CD4-positive, alpha-beta memory T cell (primary cell): Measurements from ENCODE around the gene ZDHHC5. TPM values are rescaled to one million over a fixed set of nuclear protein-coding genes. Genes with fewer than 3 reads are reported as not detected.

Experiments used
- CTCF ChIA-PET: fragments of 350-600 bp; sonication (Branson Sonifier 250); formaldehyde crosslinking; loops from one replicate; lab custom pipeline; 2021; ENCODE audit warnings: inconsistent platforms; ENCODE audit not compliant: partially characterized antibody; lab: Charles Lee
- POLR2A ChIA-PET: fragments of 350-600 bp; sonication (Branson Sonifier 250); formaldehyde crosslinking; loops from one replicate; lab custom pipeline; 2021; ENCODE audit not compliant: partially characterized antibody; lab: Charles Lee
- DNase-seq, 5 donors: peaks; one replicate each; pipeline versions ENCODE4 v3.0.0 to v3.0.0-alpha.2; 2020 to 2022; ENCODE audit warnings: mixed read lengths in 1 of 5
- H3K27ac ChIP-seq: one replicate; pipeline ENCODE4 v1.7.0; 2013; ENCODE audit warnings: low read depth, low read length
- H3K27me3 ChIP-seq: 2 replicates; pipeline ENCODE4 v1.7.0; 2013; ENCODE audit warnings: mild to moderate bottlenecking, low read length, moderate library complexity; ENCODE audit not compliant: insufficient read depth
- H3K36me3 ChIP-seq: 2 replicates; pipeline ENCODE4 v1.7.0; 2013; ENCODE audit warnings: mild to moderate bottlenecking, low read length, moderate library complexity; ENCODE audit not compliant: insufficient read depth
- H3K4me1 ChIP-seq: 2 replicates; pipeline ENCODE4 v1.7.0; 2013; ENCODE audit warnings: mild to moderate bottlenecking, low read length, moderate library complexity; ENCODE audit not compliant: insufficient read depth
- H3K4me3 ChIP-seq, 2 donors: one replicate each; pipeline ENCODE4 v1.7.0; 2013; ENCODE audit warnings: low read length in 2 of 2, mild to moderate bottlenecking in 1 of 2
- H3K9me3 ChIP-seq, 2 donors: one replicate each; pipeline ENCODE4 v1.7.0; 2013; ENCODE audit warnings: low read length in 2 of 2, control low read depth in 1 of 2; ENCODE audit not compliant: control insufficient read depth in 1 of 2
- H3K27ac Mint-ChIP-seq, 7 donors: one replicate each; pipeline ENCODE4 v1.8.0; 2020 to 2021; ENCODE audit warnings: mixed read lengths in 7 of 7, mild to moderate bottlenecking in 6 of 7, inconsistent platforms in 3 of 7, moderate library complexity in 3 of 7
- H3K27me3 Mint-ChIP-seq, 2 donors: one replicate each; pipeline ENCODE4 v1.8.0; 2020 to 2021; ENCODE audit warnings: mixed read lengths in 2 of 2
- H3K36me3 Mint-ChIP-seq, 2 donors: one replicate each; pipeline ENCODE4 v1.8.0; 2020 to 2021; ENCODE audit warnings: mixed read lengths in 2 of 2, inconsistent platforms in 1 of 2, mild to moderate bottlenecking in 1 of 2
- H3K4me1 Mint-ChIP-seq, 4 donors: one replicate each; pipeline ENCODE4 v1.8.0; 2020 to 2021; ENCODE audit warnings: mixed read lengths in 4 of 4, mild to moderate bottlenecking in 1 of 4
- H3K4me3 Mint-ChIP-seq, 8 donors: one replicate each; pipeline ENCODE4 v1.8.0; 2020 to 2021; ENCODE audit warnings: mixed read lengths in 8 of 8, mild to moderate bottlenecking in 7 of 8, moderate library complexity in 6 of 8, inconsistent platforms in 3 of 8
- H3K9me3 Mint-ChIP-seq, 8 donors: one replicate each; pipeline ENCODE4 v1.8.0; 2020 to 2021; ENCODE audit warnings: mixed read lengths in 8 of 8, mild to moderate bottlenecking in 5 of 8, inconsistent platforms in 3 of 8, moderate library complexity in 1 of 8
- intact Hi-C: fragments of 100-400 bp; cut with micrococcal nuclease; formaldehyde crosslinking; loops from one replicate; pipeline ENCODE4 v1.15.1; 2023
- polyA plus RNA-seq, 2 donors: library from polyadenylated mRNA; unstranded; fragments of 300-500 nt; fragmentation: Illumina TruSeq; gene quantifications; one replicate each; pipeline ENCODE4 v1.2.3, GENCODE V29; 2021
- total RNA-seq, 2 experiments: library from RNA; stranded (reverse); gene quantifications; one replicate each; pipeline ENCODE4 v1.2.3, GENCODE V29; 2021

Gene ZDHHC5
- total and polyA plus RNA-seq, 4 experiments from 2014 or later: 30.4 to 75.8 (median 58.9) TPM

GRCh38 chr11:57626895-57627294 lies 41.0 kb upstream of the ZDHHC5 start:
- no peak overlapping the region for H3K4me3 ChIP-seq
- CTCF ChIA-PET: interaction anchor here (0.9 to 1.8 kb wide), 7 partner anchors 10 to 133 kb away, joined by 3 to 4 read pairs (median 4); partner anchors contain the start of gene UBE2L6

GRCh38 chr11:57630171-57630570 lies 37.7 kb upstream of the ZDHHC5 start:
- ChIA-PET POLR2A (no interaction called here), CTCF (interaction anchor here (1.5 to 3.4 kb wide), 3 partner anchors 9 to 14 kb away, joined by 3 to 20 read pairs (median 20); no protein-coding TSS in a partner anchor)
- peaks cover 24 to 27% of the 10 kb centered on the region in 2 donors for H3K27me3 Mint-ChIP-seq
- no peak overlapping the region for H3K4me3 Mint-ChIP-seq
- Histone ChIP-seq H3K9me3 (no peaks in the 10 kb centered on the region), H3K4me1 (no peaks in the 10 kb centered on the region), H3K27me3 (no peaks in the 10 kb centered on the region), H3K36me3 (no peaks in the 10 kb centered on the region), H3K4me3 (no peak overlapping the region), H3K27ac (no peak overlapping the region)
- H3K9me3 Mint-ChIP-seq: no peaks in the 10 kb centered on the region
- H3K4me1 Mint-ChIP-seq: no peaks in the 10 kb centered on the region
- H3K27ac Mint-ChIP-seq: peak overlapping the region in 1 of 7 donors; percentile 48
- DNase-seq: no peak
- H3K36me3 Mint-ChIP-seq: no peaks in the 10 kb centered on the region
- intact Hi-C loops: no loop called here

More at GRCh38 chr11:57626895-57627294, 41.0 kb upstream of the ZDHHC5 start:
- H3K36me3 Mint-ChIP-seq: no peaks in the 10 kb centered on the region
- H3K27ac ChIP-seq: no peak overlapping the region
- no peak for DNase-seq
- POLR2A ChIA-PET: no interaction called here
- no peaks in the 10 kb centered on the region for H3K4me1 Mint-ChIP-seq
- no peaks in the 10 kb centered on the region for H3K4me1 ChIP-seq
- H3K27me3 Mint-ChIP-seq: peaks cover 12 to 14% of the 10 kb centered on the region in 2 donors
- no peaks in the 10 kb centered on the region for H3K27me3 ChIP-seq
- intact Hi-C loops: no loop called here
- no peak overlapping the region for H3K27ac Mint-ChIP-seq
- H3K4me3 Mint-ChIP-seq: no peak overlapping the region
- peaks cover 0 to 5% (median 0%) of the 10 kb centered on the region in 8 donors for H3K9me3 Mint-ChIP-seq
- H3K9me3 ChIP-seq: no peaks in the 10 kb centered on the region
- H3K36me3 ChIP-seq: no peaks in the 10 kb centered on the region

- intact Hi-C loops: no loop called here
Measured at GRCh38 chr11:57632116-57632515, 35.8 kb upstream of the ZDHHC5 start.

GRCh38 chr11:57633394-57634070 lies 34.4 kb upstream of the ZDHHC5 start:
- Mint-ChIP-seq H3K4me3 (no peak overlapping the region), H3K36me3 (no peaks in the 10 kb centered on the region), H3K9me3 (no peaks in the 10 kb centered on the region), H3K27ac (no peak overlapping the region), H3K4me1 (peaks cover 0 to 9% (median 2%) of the 10 kb centered on the region in 4 donors), H3K27me3 (peaks cover 36 to 43% of the 10 kb centered on the region in 2 donors)
- Histone ChIP-seq H3K27ac (no peak overlapping the region), H3K4me3 (no peak overlapping the region), H3K27me3 (peaks cover 13% of the 10 kb centered on the region), H3K4me1 (peaks cover 7% of the 10 kb centered on the region), H3K9me3 (no peaks in the 10 kb centered on the region), H3K36me3 (no peaks in the 10 kb centered on the region)
- CTCF ChIA-PET: interaction anchor here (0.8 to 1.9 kb wide), 5 partner anchors 8 to 167 kb away, joined by 3 to 13 read pairs (median 4); partner anchors contain the start of gene UBE2L6
- intact Hi-C loops: no loop called here
- no peak for DNase-seq
- POLR2A ChIA-PET: no interaction called here

More at GRCh38 chr11:57632116-57632515, 35.8 kb upstream of the ZDHHC5 start:
- CTCF ChIA-PET: interaction anchor here (1.4 to 3.4 kb wide), 4 partner anchors 9 to 168 kb away, joined by 3 to 20 read pairs (median 12); partner anchors contain the start of gene UBE2L6
- peaks cover 30 to 34% of the 10 kb centered on the region in 2 donors for H3K27me3 Mint-ChIP-seq
- H3K36me3 ChIP-seq: no peaks in the 10 kb centered on the region
- POLR2A ChIA-PET: no interaction called here
- no peak for DNase-seq
- no peaks in the 10 kb centered on the region for H3K9me3 Mint-ChIP-seq
- H3K27me3 ChIP-seq: no peaks in the 10 kb centered on the region
- H3K4me1 Mint-ChIP-seq: no peaks in the 10 kb centered on the region
- H3K9me3 ChIP-seq: no peaks in the 10 kb centered on the region
- H3K4me3 Mint-ChIP-seq: no peak overlapping the region
- no peak overlapping the region for H3K27ac ChIP-seq
- no peaks in the 10 kb centered on the region for H3K36me3 Mint-ChIP-seq
- no peaks in the 10 kb centered on the region for H3K4me1 ChIP-seq
- no peak overlapping the region for H3K4me3 ChIP-seq
- H3K27ac Mint-ChIP-seq: no peak overlapping the region

GRCh38 chr11:57634311-57634710 lies 33.6 kb upstream of the ZDHHC5 start:
- CTCF ChIA-PET: interaction anchor here (0.8 to 1.9 kb wide), 5 partner anchors 9 to 141 kb away, joined by 3 to 13 read pairs (median 4); no protein-coding TSS in a partner anchor

GRCh38 chr11:57635246-57635645 lies 32.7 kb upstream of the ZDHHC5 start:
- no peak overlapping the region for H3K4me3 ChIP-seq
- intact Hi-C loops: no loop called here

More at GRCh38 chr11:57634311-57634710, 33.6 kb upstream of the ZDHHC5 start:
- Histone ChIP-seq H3K36me3 (no peaks in the 10 kb centered on the region), H3K9me3 (no peaks in the 10 kb centered on the region), H3K4me1 (peaks cover 14% of the 10 kb centered on the region), H3K27me3 (peaks cover 13% of the 10 kb centered on the region), H3K4me3 (no peak overlapping the region), H3K27ac (no peak overlapping the region)
- Mint-ChIP-seq H3K9me3 (no peaks in the 10 kb centered on the region), H3K4me1 (peaks cover 2 to 16% (median 8%) of the 10 kb centered on the region in 4 donors), H3K36me3 (no peaks in the 10 kb centered on the region), H3K4me3 (no peak overlapping the region), H3K27me3 (peaks cover 36 to 46% of the 10 kb centered on the region in 2 donors), H3K27ac (no peak overlapping the region)
- POLR2A ChIA-PET: no interaction called here
- no peak for DNase-seq
- intact Hi-C loops: no loop called here

GRCh38 chr11:57637626-57638004 lies 30.3 kb upstream of the ZDHHC5 start:
- intact Hi-C loops: no loop called here
- Mint-ChIP-seq H3K36me3 (no peaks in the 10 kb centered on the region), H3K27me3 (peaks cover 24 to 40% of the 10 kb centered on the region in 2 donors), H3K9me3 (no peaks in the 10 kb centered on the region), H3K4me1 (peaks cover 2 to 16% (median 8%) of the 10 kb centered on the region in 4 donors), H3K27ac (peak overlapping the region in 1 of 7 donors; percentile 77), H3K4me3 (peak overlapping the region; percentile 64 to 91 (median 81))
- no peaks in the 10 kb centered on the region for H3K36me3 ChIP-seq
- no peaks in the 10 kb centered on the region for H3K9me3 ChIP-seq
- H3K4me1 ChIP-seq: peaks cover 19% of the 10 kb centered on the region
- ChIA-PET POLR2A (no interaction called here), CTCF (interaction anchor here (1.0 to 1.8 kb wide), 5 partner anchors 10 to 106 kb away, joined by 3 to 5 read pairs (median 3); partner anchors contain the start of gene UBE2L6)
- no peak overlapping the region for H3K27ac ChIP-seq
- no peak overlapping the region for H3K4me3 ChIP-seq
- no peak for DNase-seq
- H3K27me3 ChIP-seq: peaks cover 13% of the 10 kb centered on the region

More at GRCh38 chr11:57635246-57635645, 32.7 kb upstream of the ZDHHC5 start:
- no peak for DNase-seq
- ChIA-PET CTCF (interaction anchor here (0.7 to 1.9 kb wide), 8 partner anchors 9 to 1535 kb away, joined by 3 to 13 read pairs (median 4); partner anchors contain the start of gene UBE2L6), POLR2A (no interaction called here)
- no peaks in the 10 kb centered on the region for H3K36me3 Mint-ChIP-seq
- H3K27ac Mint-ChIP-seq: no peak overlapping the region
- Histone ChIP-seq H3K36me3 (no peaks in the 10 kb centered on the region), H3K27ac (no peak overlapping the region), H3K4me1 (peaks cover 19% of the 10 kb centered on the region), H3K9me3 (no peaks in the 10 kb centered on the region), H3K27me3 (peaks cover 13% of the 10 kb centered on the region)
- no peak overlapping the region for H3K4me3 Mint-ChIP-seq
- H3K9me3 Mint-ChIP-seq: no peaks in the 10 kb centered on the region
- H3K27me3 Mint-ChIP-seq: peaks cover 34 to 45% of the 10 kb centered on the region in 2 donors
- H3K4me1 Mint-ChIP-seq: peaks cover 2 to 16% (median 8%) of the 10 kb centered on the region in 4 donors
